HS-5 (cell line): ENCODE results near the gene MS4A14.
"Not testable (repeated sequence)": the region's sequence is repeated elsewhere in the genome, so short reads cannot be mapped to it uniquely, and the experiment has no call there.

Experiments used
- DNase-seq: peaks from one replicate; pipeline ENCODE4 v3.0.0-alpha.2; 2012; ENCODE audit warnings: low read depth

The MS4A14 gene, protein sequence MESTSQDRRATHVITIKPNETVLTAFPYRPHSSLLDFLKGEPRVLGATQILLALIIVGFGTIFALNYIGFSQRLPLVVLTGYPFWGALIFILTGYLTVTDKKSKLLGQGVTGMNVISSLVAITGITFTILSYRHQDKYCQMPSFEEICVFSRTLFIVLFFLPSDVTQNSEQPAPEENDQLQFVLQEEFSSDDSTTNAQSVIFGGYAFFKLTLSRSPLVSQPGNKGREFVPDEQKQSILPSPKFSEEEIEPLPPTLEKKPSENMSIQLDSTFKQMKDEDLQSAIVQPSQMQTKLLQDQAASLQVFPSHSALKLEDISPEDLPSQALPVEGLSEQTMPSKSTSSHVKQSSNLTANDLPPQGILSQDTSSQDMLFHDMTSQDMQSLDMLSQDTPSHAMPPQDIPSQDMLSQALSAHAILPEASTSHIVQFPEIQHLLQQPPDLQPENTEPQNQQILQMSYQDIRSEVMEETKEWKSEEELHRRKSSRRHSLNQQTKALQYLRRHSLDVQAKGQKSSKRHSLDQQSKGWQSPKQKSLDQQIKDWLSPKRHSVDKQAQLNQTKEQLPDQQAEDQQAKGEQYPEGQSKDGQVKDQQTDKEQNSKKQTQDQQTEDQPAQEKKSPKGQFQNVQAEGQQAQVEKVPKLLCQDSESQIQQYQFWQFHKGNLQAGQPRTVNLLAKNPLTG

DNA sequence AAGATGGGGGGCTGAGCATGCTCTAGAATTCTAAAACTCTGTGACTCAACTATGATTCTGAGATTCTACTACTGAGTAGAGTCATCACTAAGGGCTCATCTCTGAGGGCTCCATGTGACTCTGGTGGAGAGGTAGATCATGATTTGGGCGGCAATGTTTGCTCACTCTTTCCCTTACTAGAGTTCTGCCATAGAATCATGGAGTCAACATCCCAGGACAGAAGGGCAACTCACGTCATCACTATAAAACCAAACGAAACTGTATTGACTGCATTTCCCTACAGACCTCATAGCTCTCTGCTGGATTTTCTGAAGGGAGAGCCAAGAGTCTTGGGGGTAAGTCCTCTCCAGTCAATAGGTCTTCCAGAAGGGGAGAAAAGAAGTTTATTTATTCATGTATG is at the start of gene MS4A14:
Gene MS4A14, plus strand, starts transcription at position 78 of the 400 bp plus-strand sequence. Its CDS starts 120 bp downstream, at position 198.
- DNase-seq: no peak

DNA sequence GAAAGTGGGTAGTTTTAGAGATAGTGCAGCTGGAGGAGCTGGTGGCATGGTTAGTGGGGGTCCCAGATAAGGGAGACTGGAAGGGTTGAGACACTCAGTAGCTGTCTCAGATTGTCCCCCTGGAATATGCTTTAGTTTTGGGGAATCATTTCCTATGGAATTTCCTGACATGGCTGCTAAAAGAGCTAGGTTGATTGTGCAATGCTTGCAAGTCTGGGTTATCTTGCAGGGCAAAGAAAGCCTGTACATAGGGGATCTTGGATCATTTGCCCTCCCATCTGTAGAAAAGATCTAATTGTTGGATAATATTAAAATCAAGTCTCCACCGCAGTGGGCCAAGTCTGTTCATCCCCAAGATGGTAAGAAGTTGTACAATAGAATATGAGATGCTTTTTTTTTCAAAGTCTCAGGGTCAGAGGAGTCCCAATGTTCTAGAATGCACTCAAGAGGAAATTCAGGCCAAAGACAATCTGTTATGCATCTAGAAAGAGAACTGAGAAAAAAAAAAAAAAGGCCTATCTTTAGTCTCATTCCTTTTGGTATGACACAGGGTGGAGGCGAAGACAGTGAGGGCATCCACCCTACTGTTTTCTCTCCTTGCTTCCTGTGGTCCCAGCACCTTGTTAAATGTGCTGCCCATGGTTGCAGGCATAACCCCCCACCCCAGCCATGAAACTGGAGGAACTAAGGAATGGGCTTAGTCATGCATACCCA is 49.0 kb upstream of the MS4A14 start:
- DNase-seq: no peak

DNA sequence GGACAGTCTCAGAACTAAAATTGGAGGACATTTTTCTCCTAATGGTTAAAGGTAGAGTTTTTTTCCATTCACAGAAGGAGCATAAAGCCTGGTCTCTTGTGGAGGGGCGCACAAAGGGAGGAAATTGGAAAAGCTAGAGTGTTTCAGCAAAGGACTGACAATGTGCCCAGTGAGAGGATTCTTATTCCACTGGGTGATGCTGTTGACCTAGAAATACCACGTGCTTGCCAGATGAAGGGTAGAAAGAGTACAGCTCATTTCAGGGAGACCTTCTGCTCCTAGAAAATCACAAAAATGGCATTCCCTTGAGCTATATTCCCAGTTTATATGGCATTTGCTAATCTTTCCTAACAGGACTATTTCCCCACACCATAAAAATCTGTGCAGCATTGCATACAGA is 48.1 kb upstream of the MS4A14 start:
- no peak for DNase-seq

- no peak for DNase-seq
Observed at GRCh38 chr11:60349990-60350389, 46.3 kb upstream of the MS4A14 start.

DNA sequence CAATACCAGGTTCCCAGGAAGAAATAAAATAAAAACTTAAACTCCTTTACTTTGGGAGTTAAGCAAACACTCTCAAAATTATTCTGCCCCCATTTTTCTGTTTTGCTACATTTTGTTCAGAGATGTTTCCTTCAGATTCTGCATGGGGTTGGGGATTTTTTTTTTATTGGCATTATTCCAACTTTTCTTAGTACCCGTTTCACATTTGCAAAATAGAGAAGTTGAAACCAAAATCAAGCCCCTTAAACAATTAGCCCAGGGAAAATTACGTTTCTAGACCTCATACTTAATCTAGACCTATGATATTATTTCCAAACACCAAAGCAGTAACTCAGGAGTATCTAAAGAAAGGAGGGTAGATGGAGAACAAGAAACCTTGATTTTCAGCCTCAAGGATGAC is 38.5 kb upstream of the MS4A14 start:
- no peak for DNase-seq

GRCh38 chr11:60360621-60361020 is 35.6 kb upstream of the MS4A14 start:
- DNase-seq: no peak

DNA sequence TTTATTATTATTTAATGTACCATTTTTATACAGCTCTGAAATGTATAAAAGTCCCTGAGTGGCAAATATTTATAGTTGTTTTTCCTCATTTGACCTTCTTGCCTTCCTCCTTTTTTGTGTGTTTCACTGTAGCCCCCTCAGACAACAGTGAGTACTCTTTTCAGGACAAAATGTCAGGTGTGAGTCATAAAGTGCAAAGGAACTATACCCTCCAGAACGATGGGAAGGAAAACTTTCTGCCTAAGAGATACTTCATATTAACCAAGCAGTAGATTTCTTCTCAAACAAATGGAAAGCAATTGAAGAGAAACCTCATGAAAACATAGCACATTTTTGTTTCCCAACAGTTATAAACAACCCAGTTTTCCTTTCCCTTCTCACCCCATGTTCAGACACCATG is 34.0 kb upstream of the MS4A14 start:
- no peak for DNase-seq

DNA sequence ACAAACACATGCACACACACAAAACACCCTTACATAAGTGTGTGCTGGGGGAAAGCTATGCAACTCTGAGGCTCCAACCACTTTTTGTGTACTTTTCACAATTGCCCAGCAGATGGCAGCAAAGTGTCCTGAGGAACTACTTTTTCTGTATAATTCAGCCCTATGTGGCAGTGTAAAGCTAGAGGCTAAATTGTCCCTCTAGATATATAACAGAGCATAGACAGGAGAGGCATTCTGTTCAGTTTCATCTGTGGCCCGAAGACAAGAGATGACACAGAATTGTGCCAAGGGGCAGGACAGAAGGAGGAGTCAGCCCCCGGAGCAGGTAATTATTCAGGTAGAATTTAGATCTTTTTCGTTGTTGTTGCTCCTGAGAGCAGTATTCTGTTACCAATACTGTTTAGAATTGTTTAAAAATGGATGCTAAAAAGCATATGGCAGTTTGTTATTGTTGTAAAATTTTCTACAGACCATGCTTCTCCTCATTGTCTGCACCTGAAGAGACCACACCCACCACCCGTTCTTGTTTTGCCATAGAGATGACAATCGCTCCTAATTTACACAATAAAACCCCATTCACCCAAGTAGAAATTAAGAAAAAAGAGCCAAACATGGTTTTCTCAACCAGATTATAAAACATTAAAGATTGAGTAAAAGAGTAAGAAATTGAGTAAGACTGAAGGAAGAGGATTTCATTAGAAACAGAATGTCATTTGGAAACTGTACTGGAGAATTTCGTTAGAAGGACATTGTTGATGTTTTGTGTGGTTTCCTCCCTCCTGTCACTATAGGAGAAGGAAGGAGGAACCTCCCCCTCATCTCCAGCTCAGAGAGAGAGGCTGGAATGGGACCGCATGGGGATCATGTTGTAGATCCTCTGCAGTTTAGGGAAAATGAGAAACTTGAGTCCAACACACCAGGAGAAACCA is 32.5 kb upstream of the MS4A14 start:
- DNase-seq: no peak

- not testable (repeated sequence) for DNase-seq
Observed at GRCh38 chr11:60366262-60366904, 29.9 kb upstream of the MS4A14 start.

- DNase-seq: no peak
Observed at GRCh38 chr11:60367009-60367408, 29.2 kb upstream of the MS4A14 start.

DNA sequence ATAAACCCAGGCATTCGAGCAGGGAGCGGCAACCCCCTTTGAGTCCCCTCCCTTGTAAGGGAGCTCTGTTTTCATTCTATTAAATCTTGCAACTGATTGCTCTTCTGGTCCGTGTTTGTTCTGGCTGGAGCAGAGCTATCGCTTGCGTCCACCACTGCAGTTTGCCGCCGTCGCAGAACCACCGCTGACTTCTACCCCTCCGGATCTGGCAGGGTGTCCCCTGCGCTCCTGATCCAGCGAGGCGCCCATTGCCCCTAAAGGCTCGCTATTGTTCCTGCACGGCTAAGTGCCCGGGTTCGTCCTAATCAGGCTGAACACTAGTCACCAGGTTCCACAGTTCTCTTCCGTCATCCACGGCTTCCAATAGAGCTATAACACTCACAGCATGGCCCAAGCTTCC is 28.4 kb upstream of the MS4A14 start:
- no peak for DNase-seq

- DNase-seq: no peak
Observed at GRCh38 chr11:60370252-60370810, 25.9 kb upstream of the MS4A14 start.

DNA sequence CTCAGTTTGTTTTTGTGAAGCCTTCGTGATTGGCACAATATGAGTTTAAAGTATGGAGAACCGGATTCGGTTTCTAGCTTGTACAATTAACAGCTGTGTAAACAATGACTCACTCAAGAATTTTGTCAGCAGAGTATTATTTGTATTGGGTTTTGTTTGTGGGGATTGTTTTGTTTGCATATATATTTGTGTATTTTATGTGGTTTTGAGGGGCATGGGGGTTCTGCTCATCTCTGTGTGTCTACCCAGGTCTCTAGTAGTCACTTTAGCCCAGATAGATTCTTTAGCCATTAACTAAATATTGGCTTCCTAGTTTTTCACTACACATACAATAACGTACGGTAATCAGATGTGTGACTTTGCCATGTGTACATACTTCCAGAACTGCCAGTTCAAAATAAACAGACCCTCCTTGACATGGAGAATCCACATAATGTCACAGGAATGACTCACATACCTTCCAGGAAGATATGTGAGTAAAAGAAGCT is 25.4 kb upstream of the MS4A14 start:
- DNase-seq: no peak

- DNase-seq: no peak
Observed at GRCh38 chr11:60371386-60371785, 24.9 kb upstream of the MS4A14 start.

- no peak for DNase-seq
Observed at GRCh38 chr11:60371854-60372253, 24.4 kb upstream of the MS4A14 start.

- no peak for DNase-seq
Observed at GRCh38 chr11:60372767-60373166, 23.5 kb upstream of the MS4A14 start.

GRCh38 chr11:60375316-60375715 is 20.9 kb upstream of the MS4A14 start:
- DNase-seq: no peak

DNA sequence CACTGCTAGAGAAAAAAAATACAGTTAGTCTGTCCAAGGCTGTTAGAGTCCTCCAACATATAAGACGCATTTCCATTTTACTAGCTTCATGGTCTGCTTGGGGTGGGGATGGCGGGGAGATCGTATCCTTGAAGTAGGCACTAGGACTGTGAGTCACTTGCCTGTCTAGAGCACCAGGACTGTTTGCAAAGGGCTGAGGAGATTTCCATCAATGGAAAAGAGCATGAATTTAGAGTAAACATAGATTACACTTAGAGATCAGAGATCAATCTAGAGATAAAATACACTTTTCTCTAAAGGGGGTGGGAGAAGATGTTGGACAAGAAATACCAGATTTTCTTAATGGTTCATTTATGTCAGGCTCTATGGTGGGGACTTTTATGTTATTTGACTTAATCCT is 19.7 kb upstream of the MS4A14 start:
- no peak for DNase-seq

DNA sequence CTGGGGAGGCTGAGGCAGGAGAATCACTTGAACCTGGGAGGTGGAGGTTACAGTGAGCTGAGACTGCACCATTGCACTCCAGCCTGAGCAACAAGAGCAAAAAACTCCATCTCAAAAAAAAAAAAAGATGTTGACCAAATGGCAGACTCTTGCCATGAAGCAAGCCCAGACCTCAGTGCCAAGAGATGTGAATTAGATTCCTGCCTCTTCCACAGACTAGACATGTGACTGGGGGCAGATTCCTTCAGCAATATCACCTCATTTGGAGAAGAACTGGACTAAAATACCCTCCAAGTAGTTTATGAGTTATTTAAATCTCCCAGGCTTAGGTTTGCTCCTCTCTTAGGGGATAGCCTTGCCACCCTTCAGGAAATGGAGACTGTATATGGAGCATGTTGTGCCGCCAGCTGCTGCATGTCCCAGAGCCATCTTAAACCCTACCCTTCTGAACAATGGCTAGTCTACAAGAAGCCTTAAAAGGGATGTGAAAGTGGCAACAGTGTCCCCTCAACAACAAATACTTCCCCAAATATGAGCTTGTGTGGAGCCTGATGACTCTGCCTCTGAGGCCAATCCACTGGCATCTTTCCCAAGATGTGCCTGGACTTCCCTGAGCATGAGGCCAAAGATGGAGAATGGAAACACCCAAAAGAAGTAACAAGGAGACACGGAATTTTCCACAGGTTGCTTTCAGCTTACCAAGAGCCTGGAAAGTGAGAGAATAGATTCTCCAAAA is 18.7 kb upstream of the MS4A14 start:
- no peak for DNase-seq

GRCh38 chr11:60378354-60378753 is 17.9 kb upstream of the MS4A14 start, which contains the start of gene MS4A7:
TSS of gene MS4A7 (plus strand) at chr11:60378532. CDS start at chr11:60383142, 4,610 bp downstream.
- no peak for DNase-seq
